HG03432 (cell line): ENCODE data around the gene TLE2.
"Not testable (repeated sequence)": the region's sequence is repeated elsewhere in the genome, so short reads cannot be mapped to it uniquely, and the experiment has no call there.

Experiments
- ATAC-seq: cut with Tn5 transposase; IDR thresholded peaks from one replicate; pipeline ENCODE4 v1.9.1; 2021; ENCODE audit warnings: mild to moderate bottlenecking, moderate library complexity; ENCODE audit not compliant: unreplicated experiment

The TLE2 gene

GRCh38 chr19:3015126-3016057 is 13.7 kb downstream of the TLE2 start:
- ATAC-seq: no peak

GRCh38 chr19:3014135-3014534 is 14.9 kb downstream of the TLE2 start:
- ATAC-seq: no peak

GRCh38 chr19:3013263-3013725 is 15.8 kb downstream of the TLE2 start:
- ATAC-seq: no peak

DNA sequence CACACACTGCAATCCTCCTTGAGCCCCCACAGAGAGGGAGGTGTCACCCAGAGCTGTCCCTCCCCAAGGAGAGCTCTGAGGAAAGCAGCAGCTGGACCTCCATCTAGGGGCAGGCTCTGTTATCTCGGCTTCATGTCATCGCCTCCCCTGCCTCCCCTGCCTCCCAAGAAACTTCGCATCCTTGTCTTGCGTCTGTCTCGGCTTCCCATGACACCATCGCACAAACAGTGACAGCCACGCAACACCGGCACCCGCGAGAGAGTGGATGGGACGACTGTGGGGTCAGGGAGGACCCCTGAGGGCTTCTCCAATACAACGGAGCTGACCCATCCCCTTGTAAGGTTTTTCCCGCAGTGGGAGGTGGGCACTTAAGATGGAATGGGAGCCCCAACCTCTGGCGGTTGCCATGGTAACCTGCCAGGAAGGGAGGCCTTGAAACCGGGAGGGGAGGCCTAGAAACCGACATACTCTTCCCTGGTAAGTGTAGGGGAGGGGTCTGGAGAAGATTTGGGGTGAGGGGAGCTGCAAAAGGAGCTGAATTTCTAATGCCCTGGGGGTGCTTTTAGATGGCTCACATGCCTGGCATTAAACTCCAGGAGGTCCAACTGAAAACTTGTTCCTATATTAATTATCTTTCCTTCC is 16.3 kb downstream of the TLE2 start:
- ATAC-seq: no peak

DNA sequence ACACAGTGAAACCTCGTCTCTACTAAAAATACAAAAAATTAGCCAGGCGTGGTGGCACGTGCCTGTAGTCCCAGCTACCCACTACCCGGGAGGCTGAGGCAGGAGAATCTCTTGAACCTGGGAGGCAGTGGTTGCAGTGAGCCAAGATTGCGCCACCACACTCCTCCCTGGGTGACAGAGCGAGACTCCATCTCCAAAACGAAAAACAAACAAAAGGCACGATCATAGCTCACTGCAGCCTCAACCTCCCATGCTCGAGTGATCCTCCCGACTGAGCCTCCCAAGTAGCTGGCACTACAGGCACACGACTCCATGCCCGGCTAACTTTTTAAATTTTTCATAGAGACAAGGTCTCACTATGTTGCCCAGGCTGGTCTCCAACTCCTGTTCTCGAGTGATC is 17.0 kb downstream of the TLE2 start:
- ATAC-seq: not testable (repeated sequence)

- ATAC-seq: no peak
These were observed 18.2 kb downstream of the TLE2 start for GRCh38 chr19:3010871-3011270.

GRCh38 chr19:3008994-3009393 is 20.1 kb downstream of the TLE2 start:
- ATAC-seq: no peak

DNA sequence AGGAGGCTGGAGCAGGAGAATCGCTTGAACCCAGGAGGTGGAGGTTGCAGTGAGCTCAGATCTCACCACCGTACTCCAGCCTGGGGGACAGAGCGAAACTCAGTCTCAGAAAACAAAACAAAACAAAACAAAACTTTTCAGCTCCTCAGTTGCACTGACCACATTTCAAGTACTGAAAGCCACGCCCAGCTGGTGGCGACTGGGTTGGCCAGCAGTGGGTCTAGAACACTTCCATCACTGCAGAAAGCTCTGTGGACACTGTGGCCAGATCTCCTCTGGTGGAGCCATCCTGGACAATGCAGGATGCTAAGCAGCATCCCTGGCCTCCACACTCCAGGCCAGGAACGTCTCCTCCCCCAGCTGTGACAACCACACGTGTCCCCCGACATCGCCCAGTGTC is 21.1 kb downstream of the TLE2 start:
- no peak for ATAC-seq

GRCh38 chr19:3006075-3006767 is 22.9 kb downstream of the TLE2 start:
- ATAC-seq: no peak

GRCh38 chr19:3005345-3005744 is 23.7 kb downstream of the TLE2 start:
- no peak for ATAC-seq

- no peak for ATAC-seq
These were observed 24.6 kb downstream of the TLE2 start for GRCh38 chr19:3004522-3004921.

DNA sequence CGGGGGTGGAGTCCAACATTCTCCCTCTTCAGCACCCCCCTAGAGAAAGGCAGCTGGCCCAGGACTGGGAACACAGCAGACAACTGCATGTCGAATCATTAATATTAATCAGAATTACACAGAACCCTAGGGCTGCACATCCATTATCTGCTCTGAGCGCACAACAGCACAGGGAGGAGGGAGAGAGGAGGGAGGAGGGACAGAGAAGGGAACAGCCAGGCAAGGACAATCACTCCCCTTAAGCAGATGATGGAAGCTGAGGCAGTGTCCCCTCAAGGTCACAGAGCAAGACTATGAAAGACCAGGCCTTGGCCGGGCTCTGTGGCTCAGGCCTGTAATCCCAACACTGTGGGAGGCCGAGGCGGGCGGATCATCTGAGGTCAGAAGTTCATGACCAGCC is 26.0 kb downstream of the TLE2 start:
- no peak for ATAC-seq

GRCh38 chr19:3001235-3001800 is 27.8 kb downstream of the TLE2 start:
- no peak for ATAC-seq

GRCh38 chr19:2998642-2999041 is 30.4 kb downstream of the TLE2 start:
- ATAC-seq: no peak

DNA sequence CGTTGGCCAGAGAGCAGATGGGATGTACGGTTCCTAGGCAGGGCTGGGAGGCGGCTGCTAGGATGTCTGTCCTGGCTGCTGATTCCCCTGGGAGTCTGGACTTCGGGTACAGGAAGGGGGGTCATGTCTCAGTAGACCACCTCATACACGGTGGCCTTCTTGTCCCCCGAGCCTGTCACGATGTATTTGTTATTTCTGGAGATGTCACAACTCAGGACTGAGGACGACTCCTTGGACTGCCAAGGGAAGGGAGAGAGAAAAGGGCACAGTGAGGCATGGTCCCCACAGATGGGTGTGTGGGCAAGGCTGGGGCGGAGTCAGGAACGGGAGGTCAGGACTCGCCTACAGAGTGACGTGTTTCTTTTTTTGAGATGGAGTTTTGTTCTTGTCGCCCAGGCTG is 31.4 kb downstream of the TLE2 start:
- ATAC-seq: no peak

DNA sequence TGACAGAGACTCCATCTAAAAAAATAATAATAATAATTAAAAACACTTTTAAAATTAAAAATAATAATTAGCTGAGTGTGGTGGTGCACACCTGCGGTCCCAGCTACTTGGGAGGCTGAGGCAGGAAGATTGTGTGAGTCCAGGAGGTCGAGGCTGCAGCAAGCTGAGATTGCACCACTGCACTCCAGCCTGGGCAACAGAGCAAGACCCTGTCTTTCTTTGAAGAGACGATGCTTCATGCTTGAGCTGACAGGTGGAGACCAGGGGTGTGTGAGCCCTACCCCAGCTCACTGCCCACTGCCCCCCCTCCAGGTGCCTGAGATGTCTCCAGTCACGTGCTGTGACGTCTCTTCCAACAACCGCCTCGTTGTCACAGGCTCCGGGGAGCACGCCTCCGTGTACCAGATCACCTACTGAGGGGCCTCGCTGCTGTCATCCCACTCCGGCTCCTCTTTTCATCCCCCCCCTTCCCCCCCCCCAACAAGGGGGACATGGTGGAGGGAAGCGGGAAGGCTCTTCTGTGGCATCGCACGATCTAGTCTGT is 34.4 kb downstream of the TLE2 start:
- no peak for ATAC-seq

DNA sequence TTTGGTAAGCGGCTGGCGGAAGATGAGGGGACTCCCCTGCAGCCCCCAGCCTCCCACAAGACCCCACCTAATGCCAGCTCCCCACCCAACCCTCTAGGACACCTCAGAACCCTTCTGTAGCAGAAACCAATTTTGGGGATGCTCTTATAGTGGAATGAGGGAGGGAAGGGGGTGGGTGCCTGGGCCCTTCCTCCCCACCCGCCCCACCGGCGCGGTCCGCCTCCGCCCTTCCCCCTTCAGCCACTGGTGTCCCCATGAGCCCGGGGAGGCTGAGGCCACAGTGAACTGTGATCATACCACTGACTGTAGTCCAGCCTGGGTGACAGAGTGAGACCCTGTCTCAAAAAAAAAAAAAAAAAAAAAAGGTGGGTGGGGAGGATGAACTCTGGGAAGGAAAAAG is 35.5 kb downstream of the TLE2 start:
- ATAC-seq: no peak

DNA sequence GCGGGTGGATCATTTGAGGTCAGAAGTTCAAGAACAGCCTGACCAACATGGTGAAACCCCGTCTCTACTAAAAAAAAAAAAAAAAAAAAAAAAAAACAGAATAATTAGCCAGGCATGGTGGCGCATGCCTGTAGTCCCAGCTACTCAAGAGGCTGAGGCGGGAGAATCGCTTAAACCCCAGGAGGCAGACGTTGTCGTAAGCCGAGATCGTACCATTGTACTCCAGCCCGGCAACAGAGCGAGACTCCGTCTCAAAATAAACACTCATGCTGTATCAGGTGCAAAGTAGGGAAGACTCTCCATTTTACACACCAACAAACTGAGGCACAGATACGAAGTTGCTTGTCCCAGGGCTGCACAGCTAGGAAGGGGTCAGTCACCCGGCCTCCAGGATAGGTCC is 36.1 kb downstream of the TLE2 start:
- ATAC-seq: no peak

- not testable (repeated sequence) for ATAC-seq
These were observed 36.7 kb downstream of the TLE2 start for GRCh38 chr19:2992333-2992732.

- ATAC-seq: no peak
These were observed 39.7 kb downstream of the TLE2 start for GRCh38 chr19:2989236-2989946.
